Prostate gland (tissue), 2 donors: ENCODE data around the gene ANKRD45.

Source experiments
- POLR2A ChIP-seq: fragments of 450-650 bp; IDR thresholded peaks from one replicate; pipeline ENCODE4 v1.6.1; 2016; ENCODE audit warnings: antibody characterized with exemption, mild to moderate bottlenecking
- POLR2AphosphoS5 ChIP-seq: sonication (generic); formaldehyde crosslinking; IDR thresholded peaks from one replicate; pipeline ENCODE4 v1.6.1; 2017; ENCODE audit warnings: antibody characterized with exemption
- TF ChIP-seq, protein P1 (sequence below), 4 experiments: fragments of 200-600 bp in 2 of 4; fragments of 450-650 bp in 2 of 4; sonication (generic) in 2 of 4; IDR thresholded peaks; 1 replicate in 3 of 4; 2 replicates in 1 of 4; pipeline ENCODE4 v1.5.1; 2016 to 2019; ENCODE audit warnings: antibody characterized with exemption in 4 of 4, mild to moderate bottlenecking in 2 of 4, moderate library complexity in 2 of 4

DNA sequence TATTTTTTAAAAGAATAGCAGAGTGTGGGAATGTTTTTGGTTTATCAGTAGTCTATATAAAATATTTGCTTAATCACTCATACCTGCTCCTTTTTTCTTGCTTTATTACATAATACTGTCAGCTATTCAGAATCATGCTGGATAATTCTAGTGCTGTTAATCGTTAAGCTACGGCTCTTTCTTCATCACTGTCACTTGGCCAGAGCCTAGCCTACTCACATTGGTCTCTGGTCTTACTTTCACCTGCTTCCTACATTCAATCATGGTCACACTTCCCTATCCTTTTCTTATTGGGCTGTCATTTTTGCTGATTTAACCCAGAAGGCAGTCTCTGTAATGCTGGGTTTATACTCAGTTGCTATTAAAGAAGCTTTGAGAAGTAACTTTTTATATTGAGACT, 47.6 kb upstream of the ANKRD45 start:
- TF ChIP-seq POLR2AphosphoS5, result no peak
- TF ChIP-seq, protein P1, sequence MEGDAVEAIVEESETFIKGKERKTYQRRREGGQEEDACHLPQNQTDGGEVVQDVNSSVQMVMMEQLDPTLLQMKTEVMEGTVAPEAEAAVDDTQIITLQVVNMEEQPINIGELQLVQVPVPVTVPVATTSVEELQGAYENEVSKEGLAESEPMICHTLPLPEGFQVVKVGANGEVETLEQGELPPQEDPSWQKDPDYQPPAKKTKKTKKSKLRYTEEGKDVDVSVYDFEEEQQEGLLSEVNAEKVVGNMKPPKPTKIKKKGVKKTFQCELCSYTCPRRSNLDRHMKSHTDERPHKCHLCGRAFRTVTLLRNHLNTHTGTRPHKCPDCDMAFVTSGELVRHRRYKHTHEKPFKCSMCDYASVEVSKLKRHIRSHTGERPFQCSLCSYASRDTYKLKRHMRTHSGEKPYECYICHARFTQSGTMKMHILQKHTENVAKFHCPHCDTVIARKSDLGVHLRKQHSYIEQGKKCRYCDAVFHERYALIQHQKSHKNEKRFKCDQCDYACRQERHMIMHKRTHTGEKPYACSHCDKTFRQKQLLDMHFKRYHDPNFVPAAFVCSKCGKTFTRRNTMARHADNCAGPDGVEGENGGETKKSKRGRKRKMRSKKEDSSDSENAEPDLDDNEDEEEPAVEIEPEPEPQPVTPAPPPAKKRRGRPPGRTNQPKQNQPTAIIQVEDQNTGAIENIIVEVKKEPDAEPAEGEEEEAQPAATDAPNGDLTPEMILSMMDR (IDR thresholded peaks at IDR 0.05), result no peak
- TF ChIP-seq POLR2A, result no peak
